Hippocampal formation (tissue), 2 donors: ENCODE data around the gene ZNF534.
"Not testable (repeated sequence)": the region's sequence is repeated elsewhere in the genome, so short reads cannot be mapped to it uniquely, and the experiment has no call there.

Experiments
- DNase-seq, 2 donors: peaks; one replicate each; lab custom pipeline; 2025; lab: John Stamatoyannopoulos, UW

Gene ZNF534

DNA sequence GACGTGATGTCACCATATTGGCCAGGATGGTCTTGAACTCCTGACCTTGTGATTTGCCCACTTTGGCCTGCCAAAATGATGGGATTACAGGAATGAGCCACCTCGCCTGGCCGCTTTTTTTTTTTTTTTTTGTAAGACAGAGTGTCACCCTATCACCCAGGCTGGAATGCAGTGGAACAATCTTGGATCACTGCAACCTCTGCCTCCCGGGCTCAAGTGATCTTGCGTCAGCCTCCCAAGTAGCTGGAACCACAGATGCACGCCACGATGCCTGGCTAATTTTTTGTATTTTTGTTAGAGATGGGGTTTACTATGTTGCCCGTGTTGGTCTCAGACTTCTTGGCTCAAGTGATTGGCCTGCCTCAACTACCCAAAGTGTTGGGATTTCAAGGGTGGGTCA is 69.6 kb downstream of the ZNF534 start:
- no peak for DNase-seq

GRCh38 chr19:52500474-52500873 is 71.5 kb downstream of the ZNF534 start:
- DNase-seq, result not testable (repeated sequence)

DNA sequence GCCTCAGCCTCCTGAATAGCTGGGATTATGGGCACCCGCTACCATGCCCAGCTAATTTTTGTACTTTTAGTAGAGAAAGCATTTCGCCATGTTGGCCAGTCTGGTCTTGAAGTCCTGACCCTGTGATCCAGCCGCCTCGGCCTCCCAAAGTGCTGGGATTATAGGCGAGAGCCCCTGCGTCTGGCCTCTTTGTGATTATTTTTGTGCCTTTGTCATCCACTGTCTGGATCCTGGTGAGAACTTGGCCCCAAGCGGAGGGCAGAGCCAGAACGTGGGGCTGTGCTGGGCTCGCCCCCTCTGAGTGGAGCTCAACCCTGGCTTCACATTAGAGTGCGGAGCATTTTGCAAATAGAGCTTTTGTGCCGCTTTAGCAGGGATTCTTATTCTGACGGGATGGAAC is 72.0 kb downstream of the ZNF534 start:
- not testable (repeated sequence) for DNase-seq
